Middle frontal gyrus (tissue), 1 donor: ENCODE measurements around the gene TPGS2.
"Not testable (repeated sequence)": the region's sequence is repeated elsewhere in the genome, so short reads cannot be mapped to it uniquely, and the experiment has no call there.

Source experiments
- DNase-seq: peaks from one replicate; pipeline ENCODE4 v3.0.0-alpha.2; 2015; ENCODE audit warnings: low spot score; ENCODE audit errors: extremely low spot score

Gene TPGS2

GRCh38 chr18:36776650-36777049 lies 52.2 kb downstream of the TPGS2 start:
- DNase-seq: no peak

- DNase-seq: no peak
Measured at GRCh38 chr18:36775396-36775795, 53.4 kb downstream of the TPGS2 start.

GRCh38 chr18:36772241-36772723 lies 56.5 kb downstream of the TPGS2 start:
- no peak for DNase-seq

- DNase-seq: no peak
Measured at GRCh38 chr18:36771245-36771644, 57.6 kb downstream of the TPGS2 start.

GRCh38 chr18:36770315-36770946 lies 58.4 kb downstream of the TPGS2 start:
- no peak for DNase-seq

- no peak for DNase-seq
Measured at GRCh38 chr18:36769611-36770314, 59.0 kb downstream of the TPGS2 start.

GRCh38 chr18:36769172-36769571 lies 59.6 kb downstream of the TPGS2 start:
- DNase-seq: no peak

GRCh38 chr18:36766836-36767235 lies 62.0 kb downstream of the TPGS2 start:
- no peak for DNase-seq

GRCh38 chr18:36762965-36763364 lies 65.8 kb downstream of the TPGS2 start:
- not testable (repeated sequence) for DNase-seq

GRCh38 chr18:36762074-36762473 lies 66.7 kb downstream of the TPGS2 start:
- no peak for DNase-seq

- no peak for DNase-seq
Measured at GRCh38 chr18:36761186-36761698, 67.6 kb downstream of the TPGS2 start.

GRCh38 chr18:36760598-36760997 lies 68.2 kb downstream of the TPGS2 start:
- DNase-seq: no peak

GRCh38 chr18:36759167-36759776 lies 69.5 kb downstream of the TPGS2 start:
- no peak for DNase-seq

GRCh38 chr18:36758623-36759022 lies 70.2 kb downstream of the TPGS2 start:
- DNase-seq: no peak

GRCh38 chr18:36757991-36758390 lies 70.8 kb downstream of the TPGS2 start:
- no peak for DNase-seq

GRCh38 chr18:36757081-36757480 lies 71.7 kb downstream of the TPGS2 start:
- peak; percentile 70 for DNase-seq

- no peak for DNase-seq
Measured at GRCh38 chr18:36756242-36756641, 72.6 kb downstream of the TPGS2 start.

- DNase-seq: peak; percentile 27
Measured at GRCh38 chr18:36752929-36753865, 75.6 kb downstream of the TPGS2 start.

- no peak for DNase-seq
Measured at GRCh38 chr18:36745219-36745975, 83.4 kb downstream of the TPGS2 start.

GRCh38 chr18:36744261-36744876 lies 84.4 kb downstream of the TPGS2 start:
- no peak for DNase-seq
